SK-N-SH treated with all-trans-retinoic acid at 6 μM for 48 hours (cell line): ENCODE measurements around the gene SERPINA6.

Experiments used
- ATAC-seq: fragments of 200-7000 bp; cut with Tn5 transposase; 3 replicates; pipeline ENCODE4 v1.9.1; 2020; ENCODE audit warnings: mild to moderate bottlenecking, moderate library complexity
- ARNTL ChIP-seq: fragments of 450-650 bp; formaldehyde crosslinking; IDR thresholded peaks from 2 replicates; pipeline ENCODE4 v1.5.0; 2020; ENCODE audit warnings: low read depth, mild to moderate bottlenecking, moderate library complexity, borderline replicate concordance
- BACH2 ChIP-seq: fragments of 250-450 bp; sonication (Bioruptor Pico); IDR thresholded peaks from 2 replicates; pipeline ENCODE4 v1.9.0; 2021; ENCODE audit warnings: mild to moderate bottlenecking, borderline replicate concordance
- CSDC2 ChIP-seq: fragments of 250-450 bp; sonication (Bioruptor Pico); IDR thresholded peaks from 2 replicates; pipeline ENCODE4 v1.5.0; 2020; ENCODE audit warnings: mild to moderate bottlenecking, moderate library complexity
- ESRRG ChIP-seq: fragments of 250-450 bp; sonication (Bioruptor Pico); IDR thresholded peaks from 2 replicates; pipeline ENCODE4 v1.6.1; 2021; ENCODE audit warnings: mild to moderate bottlenecking
- GLIS3 ChIP-seq: fragments of 250-450 bp; sonication (Bioruptor Pico); IDR thresholded peaks from 2 replicates; pipeline ENCODE4 v1.5.0; 2020; ENCODE audit warnings: mild to moderate bottlenecking, moderate library complexity
- ISL1 ChIP-seq: fragments of 250-450 bp; sonication (Bioruptor Pico); IDR thresholded peaks from 2 replicates; pipeline ENCODE4 v2.1.2; 2022; ENCODE audit warnings: mild to moderate bottlenecking, moderate library complexity
- OSR1 ChIP-seq: fragments of 250-450 bp; sonication (Bioruptor Pico); IDR thresholded peaks from 2 replicates; pipeline ENCODE4 v1.8.0; 2022; ENCODE audit warnings: moderate library complexity, mild to moderate bottlenecking, inconsistent platforms
- PPARA ChIP-seq: fragments of 250-450 bp; sonication (Bioruptor Pico); IDR thresholded peaks from 2 replicates; pipeline ENCODE4 v1.5.0; 2020; ENCODE audit warnings: mild to moderate bottlenecking, borderline replicate concordance
- SNAI2 ChIP-seq: fragments of 250-450 bp; sonication (Bioruptor Pico); IDR thresholded peaks from 2 replicates; pipeline ENCODE4 v1.5.0; 2020; ENCODE audit warnings: mild to moderate bottlenecking, moderate library complexity
- TCF4 ChIP-seq: fragments of 250-450 bp; sonication (Bioruptor Pico); IDR thresholded peaks from 2 replicates; pipeline ENCODE4 v1.8.0; 2021; ENCODE audit warnings: mild to moderate bottlenecking, moderate library complexity, borderline replicate concordance
- TOX ChIP-seq: fragments of 250-450 bp; sonication (Bioruptor Pico); IDR thresholded peaks from 2 replicates; pipeline ENCODE4 v1.8.0; 2021; ENCODE audit warnings: mild to moderate bottlenecking, moderate library complexity, borderline replicate concordance
- ZC3H10 ChIP-seq: fragments of 250-450 bp; sonication (Bioruptor Pico); IDR thresholded peaks from 2 replicates; pipeline ENCODE4 v1.5.1; 2021; ENCODE audit warnings: mild to moderate bottlenecking, moderate library complexity
- ZFP3 ChIP-seq: fragments of 250-450 bp; sonication (Bioruptor Pico); IDR thresholded peaks from 2 replicates; pipeline ENCODE4 v1.5.0; 2020; ENCODE audit warnings: mild to moderate bottlenecking, moderate library complexity
- ZFP30 ChIP-seq: fragments of 450-650 bp; formaldehyde crosslinking; IDR thresholded peaks from 2 replicates; pipeline ENCODE4 v1.5.0; 2022; ENCODE audit warnings: mild to moderate bottlenecking, moderate library complexity
- ZNF70 ChIP-seq: fragments of 450-650 bp; formaldehyde crosslinking; IDR thresholded peaks from 2 replicates; pipeline ENCODE4 v1.5.0; 2020; ENCODE audit warnings: mild to moderate bottlenecking, moderate library complexity
- TF ChIP-seq, protein P1 (sequence below): fragments of 250-450 bp; sonication (Bioruptor Pico); IDR thresholded peaks from 2 replicates; pipeline ENCODE4 v1.5.0; 2020; ENCODE audit warnings: mild to moderate bottlenecking, moderate library complexity
- TF ChIP-seq, protein P2 (sequence below): fragments of 250-450 bp; sonication (Bioruptor Pico); IDR thresholded peaks from 2 replicates; pipeline ENCODE4 v1.5.1; 2020; ENCODE audit warnings: low read depth, mild to moderate bottlenecking, moderate library complexity
- TF ChIP-seq, protein P3 (sequence below): fragments of 250-450 bp; sonication (Bioruptor Pico); IDR thresholded peaks from 2 replicates; pipeline ENCODE4 v1.8.0; 2020; ENCODE audit warnings: mild to moderate bottlenecking, moderate library complexity, borderline replicate concordance
- TF ChIP-seq, protein P4 (sequence below): fragments of 250-450 bp; sonication (Bioruptor Pico); IDR thresholded peaks from 2 replicates; pipeline ENCODE4 v1.5.1; 2021; ENCODE audit warnings: mild to moderate bottlenecking, moderate library complexity
- TF ChIP-seq, protein P5 (sequence below): fragments of 250-450 bp; sonication (Bioruptor Pico); IDR thresholded peaks from 2 replicates; pipeline ENCODE4 v1.8.0; 2021; ENCODE audit warnings: low read depth, mild to moderate bottlenecking, moderate library complexity, borderline replicate concordance

SERPINA6 gene

DNA sequence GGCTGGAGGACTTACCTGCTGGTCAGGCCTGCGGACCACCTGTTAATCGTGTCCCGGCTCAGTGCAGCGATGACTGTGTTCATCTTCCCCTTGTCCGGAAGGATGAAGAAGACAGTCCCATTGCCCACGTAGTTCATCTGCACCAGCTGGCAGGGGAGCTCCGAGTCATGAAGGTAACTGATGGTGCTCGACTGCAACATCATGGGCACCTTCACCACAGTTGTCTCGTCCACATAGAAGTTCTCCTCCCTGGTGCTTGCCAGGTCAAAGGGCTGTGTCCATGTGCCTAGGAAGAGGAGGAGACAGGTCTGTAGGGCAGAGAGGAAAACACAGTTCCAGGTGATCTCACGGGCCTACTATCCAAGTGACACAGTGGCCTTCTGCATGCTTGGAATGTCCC is 13.4 kb downstream of the SERPINA6 start (continued):
- TF ChIP-seq ZC3H10 = no peak
- TF ChIP-seq TOX (CRISPR knock-in tag) = no peak
- no peak for TF ChIP-seq ZNF70
- no peak for TF ChIP-seq PPARA (CRISPR knock-in tag)
- TF ChIP-seq ZFP30 (CRISPR knock-in tag) = no peak
- TF ChIP-seq OSR1 = no peak

DNA sequence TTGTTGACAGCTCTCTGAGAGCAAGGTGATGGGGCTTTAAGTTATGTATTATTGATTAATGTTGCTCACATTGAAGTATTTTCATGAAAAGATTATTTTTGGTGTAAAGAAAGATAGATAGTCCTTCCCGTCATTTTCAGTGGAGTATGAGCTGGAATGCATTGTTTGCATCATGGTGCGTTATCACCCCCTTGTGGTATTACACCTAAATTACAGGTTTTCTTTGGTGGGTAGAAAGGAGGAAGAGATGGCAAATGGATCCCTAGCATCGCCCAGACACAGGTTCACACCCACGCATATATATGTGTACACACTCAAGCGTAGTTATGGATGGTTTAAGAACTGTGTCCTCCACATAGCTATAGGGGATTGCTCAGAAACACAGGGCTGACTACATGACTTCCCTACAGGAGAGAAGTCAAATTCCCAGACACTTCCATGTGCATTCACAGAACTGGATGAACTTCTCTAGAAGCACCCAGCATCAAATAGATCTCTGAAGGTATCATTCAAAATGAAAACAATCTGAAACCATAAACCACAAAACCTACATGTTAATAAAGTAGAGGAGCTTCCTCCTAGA is 15.6 kb downstream of the SERPINA6 start:
- no peak for ATAC-seq
- TF ChIP-seq TCF4 (no peak), OSR1 (no peak), ZFP30 (CRISPR knock-in tag) (no peak), ZC3H10 (no peak), ESRRG (no peak), ZFP3 (CRISPR knock-in tag) (no peak), CSDC2 (CRISPR knock-in tag) (no peak), GLIS3 (CRISPR knock-in tag) (no peak), ARNTL (CRISPR knock-in tag) (no peak)
- TF ChIP-seq, protein P1, sequence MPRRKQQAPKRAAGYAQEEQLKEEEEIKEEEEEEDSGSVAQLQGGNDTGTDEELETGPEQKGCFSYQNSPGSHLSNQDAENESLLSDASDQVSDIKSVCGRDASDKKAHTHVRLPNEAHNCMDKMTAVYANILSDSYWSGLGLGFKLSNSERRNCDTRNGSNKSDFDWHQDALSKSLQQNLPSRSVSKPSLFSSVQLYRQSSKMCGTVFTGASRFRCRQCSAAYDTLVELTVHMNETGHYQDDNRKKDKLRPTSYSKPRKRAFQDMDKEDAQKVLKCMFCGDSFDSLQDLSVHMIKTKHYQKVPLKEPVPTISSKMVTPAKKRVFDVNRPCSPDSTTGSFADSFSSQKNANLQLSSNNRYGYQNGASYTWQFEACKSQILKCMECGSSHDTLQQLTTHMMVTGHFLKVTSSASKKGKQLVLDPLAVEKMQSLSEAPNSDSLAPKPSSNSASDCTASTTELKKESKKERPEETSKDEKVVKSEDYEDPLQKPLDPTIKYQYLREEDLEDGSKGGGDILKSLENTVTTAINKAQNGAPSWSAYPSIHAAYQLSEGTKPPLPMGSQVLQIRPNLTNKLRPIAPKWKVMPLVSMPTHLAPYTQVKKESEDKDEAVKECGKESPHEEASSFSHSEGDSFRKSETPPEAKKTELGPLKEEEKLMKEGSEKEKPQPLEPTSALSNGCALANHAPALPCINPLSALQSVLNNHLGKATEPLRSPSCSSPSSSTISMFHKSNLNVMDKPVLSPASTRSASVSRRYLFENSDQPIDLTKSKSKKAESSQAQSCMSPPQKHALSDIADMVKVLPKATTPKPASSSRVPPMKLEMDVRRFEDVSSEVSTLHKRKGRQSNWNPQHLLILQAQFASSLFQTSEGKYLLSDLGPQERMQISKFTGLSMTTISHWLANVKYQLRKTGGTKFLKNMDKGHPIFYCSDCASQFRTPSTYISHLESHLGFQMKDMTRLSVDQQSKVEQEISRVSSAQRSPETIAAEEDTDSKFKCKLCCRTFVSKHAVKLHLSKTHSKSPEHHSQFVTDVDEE = no peak
- TF ChIP-seq, protein P2, sequence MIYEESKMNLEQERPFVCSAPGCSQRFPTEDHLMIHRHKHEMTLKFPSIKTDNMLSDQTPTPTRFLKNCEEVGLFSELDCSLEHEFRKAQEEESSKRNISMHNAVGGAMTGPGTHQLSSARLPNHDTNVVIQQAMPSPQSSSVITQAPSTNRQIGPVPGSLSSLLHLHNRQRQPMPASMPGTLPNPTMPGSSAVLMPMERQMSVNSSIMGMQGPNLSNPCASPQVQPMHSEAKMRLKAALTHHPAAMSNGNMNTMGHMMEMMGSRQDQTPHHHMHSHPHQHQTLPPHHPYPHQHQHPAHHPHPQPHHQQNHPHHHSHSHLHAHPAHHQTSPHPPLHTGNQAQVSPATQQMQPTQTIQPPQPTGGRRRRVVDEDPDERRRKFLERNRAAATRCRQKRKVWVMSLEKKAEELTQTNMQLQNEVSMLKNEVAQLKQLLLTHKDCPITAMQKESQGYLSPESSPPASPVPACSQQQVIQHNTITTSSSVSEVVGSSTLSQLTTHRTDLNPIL (CRISPR knock-in tag) = no peak
- TF ChIP-seq, protein P3, sequence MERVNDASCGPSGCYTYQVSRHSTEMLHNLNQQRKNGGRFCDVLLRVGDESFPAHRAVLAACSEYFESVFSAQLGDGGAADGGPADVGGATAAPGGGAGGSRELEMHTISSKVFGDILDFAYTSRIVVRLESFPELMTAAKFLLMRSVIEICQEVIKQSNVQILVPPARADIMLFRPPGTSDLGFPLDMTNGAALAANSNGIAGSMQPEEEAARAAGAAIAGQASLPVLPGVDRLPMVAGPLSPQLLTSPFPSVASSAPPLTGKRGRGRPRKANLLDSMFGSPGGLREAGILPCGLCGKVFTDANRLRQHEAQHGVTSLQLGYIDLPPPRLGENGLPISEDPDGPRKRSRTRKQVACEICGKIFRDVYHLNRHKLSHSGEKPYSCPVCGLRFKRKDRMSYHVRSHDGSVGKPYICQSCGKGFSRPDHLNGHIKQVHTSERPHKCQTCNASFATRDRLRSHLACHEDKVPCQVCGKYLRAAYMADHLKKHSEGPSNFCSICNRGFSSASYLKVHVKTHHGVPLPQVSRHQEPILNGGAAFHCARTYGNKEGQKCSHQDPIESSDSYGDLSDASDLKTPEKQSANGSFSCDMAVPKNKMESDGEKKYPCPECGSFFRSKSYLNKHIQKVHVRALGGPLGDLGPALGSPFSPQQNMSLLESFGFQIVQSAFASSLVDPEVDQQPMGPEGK (CRISPR knock-in tag) = no peak
- TF ChIP-seq, protein P4, sequence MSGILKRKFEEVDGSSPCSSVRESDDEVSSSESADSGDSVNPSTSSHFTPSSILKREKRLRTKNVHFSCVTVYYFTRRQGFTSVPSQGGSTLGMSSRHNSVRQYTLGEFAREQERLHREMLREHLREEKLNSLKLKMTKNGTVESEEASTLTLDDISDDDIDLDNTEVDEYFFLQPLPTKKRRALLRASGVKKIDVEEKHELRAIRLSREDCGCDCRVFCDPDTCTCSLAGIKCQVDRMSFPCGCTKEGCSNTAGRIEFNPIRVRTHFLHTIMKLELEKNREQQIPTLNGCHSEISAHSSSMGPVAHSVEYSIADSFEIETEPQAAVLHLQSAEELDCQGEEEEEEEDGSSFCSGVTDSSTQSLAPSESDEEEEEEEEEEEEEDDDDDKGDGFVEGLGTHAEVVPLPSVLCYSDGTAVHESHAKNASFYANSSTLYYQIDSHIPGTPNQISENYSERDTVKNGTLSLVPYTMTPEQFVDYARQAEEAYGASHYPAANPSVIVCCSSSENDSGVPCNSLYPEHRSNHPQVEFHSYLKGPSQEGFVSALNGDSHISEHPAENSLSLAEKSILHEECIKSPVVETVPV (CRISPR knock-in tag) = no peak

DNA sequence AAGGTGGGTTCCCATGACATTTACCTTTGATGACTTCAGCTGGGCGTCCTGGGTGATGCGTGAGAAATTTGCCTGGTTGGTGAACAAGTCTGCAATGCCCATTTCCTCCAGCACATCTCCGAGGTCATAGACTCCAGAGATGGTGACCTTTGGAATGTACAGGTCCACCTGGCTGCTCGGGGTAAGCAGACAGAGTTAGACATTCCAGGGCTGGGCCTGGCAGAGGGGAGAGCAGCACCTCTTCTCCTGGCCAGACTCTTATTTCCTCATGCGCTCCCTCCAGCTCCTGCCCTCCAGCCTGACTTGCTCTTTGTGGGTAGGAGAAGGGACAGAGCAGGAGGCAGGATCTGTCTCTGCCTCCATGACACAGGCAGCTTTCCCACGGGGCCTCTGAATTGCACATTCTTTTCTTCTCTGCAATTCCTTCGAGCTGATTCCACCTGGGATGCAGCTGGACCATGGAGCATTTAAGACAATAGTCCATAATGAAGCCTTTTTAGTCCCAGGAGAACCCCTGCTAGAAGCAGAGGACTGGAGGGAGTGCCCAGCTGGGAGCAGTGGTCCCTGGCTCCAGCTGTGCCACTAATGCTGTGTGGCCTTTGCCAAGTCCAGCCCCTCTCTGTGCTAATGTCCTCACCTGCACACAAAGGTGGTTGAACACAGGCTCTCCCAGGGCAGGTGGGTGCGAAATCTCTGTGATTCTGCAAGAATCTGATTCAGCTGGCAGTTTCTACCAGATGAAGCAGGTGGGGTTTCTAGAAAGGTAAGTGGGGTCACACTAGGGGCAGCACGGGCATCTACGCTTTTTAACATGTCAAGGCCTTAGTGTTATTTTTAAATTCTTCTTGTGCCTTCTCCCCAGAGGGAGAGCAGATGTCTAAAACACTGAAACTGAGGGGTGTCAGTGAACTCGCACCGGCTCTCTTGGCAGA is 16.8 kb downstream of the SERPINA6 start:
- ATAC-seq = no peak
- TF ChIP-seq ARNTL (CRISPR knock-in tag) (no peak), ZFP3 (CRISPR knock-in tag) (no peak), BACH2 (CRISPR knock-in tag) (no peak), GLIS3 (CRISPR knock-in tag) (no peak), ZC3H10 (no peak), SNAI2 (no peak), CSDC2 (CRISPR knock-in tag) (no peak), ISL1 (no peak)
- TF ChIP-seq, protein P1 = no peak
- TF ChIP-seq, protein P2 (CRISPR knock-in tag) = no peak
- TF ChIP-seq, protein P5, sequence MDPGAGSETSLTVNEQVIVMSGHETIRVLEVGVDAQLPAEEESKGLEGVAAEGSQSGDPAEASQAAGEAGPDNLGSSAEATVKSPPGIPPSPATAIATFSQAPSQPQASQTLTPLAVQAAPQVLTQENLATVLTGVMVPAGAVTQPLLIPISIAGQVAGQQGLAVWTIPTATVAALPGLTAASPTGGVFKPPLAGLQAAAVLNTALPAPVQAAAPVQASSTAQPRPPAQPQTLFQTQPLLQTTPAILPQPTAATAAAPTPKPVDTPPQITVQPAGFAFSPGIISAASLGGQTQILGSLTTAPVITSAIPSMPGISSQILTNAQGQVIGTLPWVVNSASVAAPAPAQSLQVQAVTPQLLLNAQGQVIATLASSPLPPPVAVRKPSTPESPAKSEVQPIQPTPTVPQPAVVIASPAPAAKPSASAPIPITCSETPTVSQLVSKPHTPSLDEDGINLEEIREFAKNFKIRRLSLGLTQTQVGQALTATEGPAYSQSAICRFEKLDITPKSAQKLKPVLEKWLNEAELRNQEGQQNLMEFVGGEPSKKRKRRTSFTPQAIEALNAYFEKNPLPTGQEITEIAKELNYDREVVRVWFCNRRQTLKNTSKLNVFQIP (CRISPR knock-in tag) = no peak
